GM12874 (cell line): ENCODE data around the gene MAS1.

Source experiments
- CTCF ChIP-seq: IDR thresholded peaks from 2 replicates; pipeline ENCODE4 v1.5.1; 2011; ENCODE audit warnings: low read depth, mild to moderate bottlenecking, control low read depth, low read length, moderate library complexity; ENCODE audit not compliant: insufficient read depth

The MAS1 gene

GRCh38 chr6:159890792-159891191, at the start of gene MAS1:
TSS of gene MAS1 (plus strand) at chr6:159890988. CDS start at chr6:159906956, 15,968 bp downstream.
- TF ChIP-seq CTCF, result no peak

GRCh38 chr6:159842035-159842434, 48.8 kb upstream of the MAS1 start:
- 0 out of 2 replicates have a peak, but pooled peaks have one; percentile 19 for TF ChIP-seq CTCF

GRCh38 chr6:159844737-159845645, 45.8 kb upstream of the MAS1 start:
- no peak for TF ChIP-seq CTCF

GRCh38 chr6:159852877-159853276, 37.9 kb upstream of the MAS1 start:
- TF ChIP-seq CTCF, result 0 out of 2 replicates have a peak, but pooled peaks have one; percentile 18

- no peak for TF ChIP-seq CTCF
These were observed 37.0 kb upstream of the MAS1 start for GRCh38 chr6:159853754-159854153.

GRCh38 chr6:159854959-159855358, 35.8 kb upstream of the MAS1 start:
- no peak for TF ChIP-seq CTCF

- TF ChIP-seq CTCF, result no peak
These were observed 32.5 kb upstream of the MAS1 start for GRCh38 chr6:159858259-159858658.
